UCSD-AML1 (cell line): ENCODE measurements around the gene ACACB.

Experiments used
- DNase-seq: peaks from one replicate; lab custom pipeline; 2025; ENCODE audit not compliant: unreplicated experiment; lab: John Stamatoyannopoulos, UW

ACACB gene

GRCh38 chr12:109247831-109248654 is 131.7 kb downstream of the ACACB start:
- no peak for DNase-seq

GRCh38 chr12:109250523-109250922 is 134.1 kb downstream of the ACACB start:
- DNase-seq = no peak

DNA sequence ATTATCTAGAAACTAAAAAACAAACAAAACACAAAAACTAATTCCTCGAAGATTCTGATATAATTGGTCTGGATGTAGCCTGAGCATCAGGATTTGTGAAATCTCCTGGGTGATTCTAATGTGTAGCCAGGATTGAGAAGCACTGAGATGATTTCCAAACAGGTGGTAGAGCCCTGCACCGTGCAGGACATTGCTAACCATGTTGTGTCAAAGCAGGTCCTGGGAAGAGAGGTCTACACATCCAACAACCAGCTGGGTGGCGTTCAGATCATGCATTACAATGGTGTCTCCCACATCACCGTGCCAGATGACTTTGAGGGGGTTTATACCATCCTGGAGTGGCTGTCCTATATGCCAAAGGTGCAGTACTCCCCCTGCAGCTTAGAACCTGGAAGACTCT is 136.4 kb downstream of the ACACB start:
- DNase-seq = no peak

GRCh38 chr12:109253913-109254544 is 137.6 kb downstream of the ACACB start:
- no peak for DNase-seq

- peak; percentile 18 for DNase-seq
These were observed 139.0 kb downstream of the ACACB start for GRCh38 chr12:109255377-109255776.

- no peak for DNase-seq
These were observed 139.6 kb downstream of the ACACB start for GRCh38 chr12:109256011-109256410.

GRCh38 chr12:109258201-109258600 is 141.8 kb downstream of the ACACB start:
- no peak for DNase-seq

DNA sequence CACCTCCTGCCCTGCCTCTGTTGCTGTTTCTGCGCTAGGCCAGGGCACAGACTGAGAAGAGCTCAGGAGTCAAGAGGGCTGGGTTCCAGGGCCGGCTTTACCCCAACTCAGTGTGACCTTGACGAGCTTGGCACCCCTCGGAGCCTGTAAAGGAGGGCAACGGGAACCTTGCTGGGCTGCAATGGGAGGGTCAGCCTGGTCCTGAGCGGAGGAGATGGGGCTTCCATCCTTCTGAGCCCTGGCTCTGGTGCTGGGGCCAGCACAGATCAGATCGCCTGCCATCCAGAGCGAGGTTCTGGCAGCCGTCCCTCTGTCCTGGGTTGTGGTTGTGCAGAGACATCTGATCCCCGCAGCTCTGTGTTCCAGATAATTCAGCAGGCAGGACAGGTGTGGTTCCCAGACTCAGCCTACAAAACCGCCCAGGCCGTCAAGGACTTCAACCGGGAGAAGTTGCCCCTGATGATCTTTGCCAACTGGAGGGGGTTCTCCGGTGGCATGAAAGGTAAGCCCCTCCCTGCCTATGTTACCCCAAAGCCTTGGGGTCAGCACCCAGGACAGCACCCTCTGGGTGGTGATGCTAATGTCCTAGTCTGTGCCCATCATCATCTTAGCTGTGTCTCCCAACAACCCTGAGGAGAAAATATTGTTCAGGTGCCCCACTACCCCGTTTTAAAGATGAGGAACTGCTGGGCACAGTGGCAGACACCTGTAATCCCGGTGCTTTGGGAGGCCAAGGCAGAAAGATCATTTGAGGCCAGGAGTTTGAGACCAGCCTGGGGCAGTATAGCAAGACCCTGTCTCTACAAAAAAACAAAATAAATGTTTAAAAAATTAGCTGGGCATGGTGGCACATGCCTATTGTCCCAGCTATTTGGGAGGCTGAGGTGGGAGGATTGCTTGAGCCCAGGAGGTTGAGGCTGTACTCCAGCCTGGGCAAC is 142.5 kb downstream of the ACACB start:
- DNase-seq = no peak

DNA sequence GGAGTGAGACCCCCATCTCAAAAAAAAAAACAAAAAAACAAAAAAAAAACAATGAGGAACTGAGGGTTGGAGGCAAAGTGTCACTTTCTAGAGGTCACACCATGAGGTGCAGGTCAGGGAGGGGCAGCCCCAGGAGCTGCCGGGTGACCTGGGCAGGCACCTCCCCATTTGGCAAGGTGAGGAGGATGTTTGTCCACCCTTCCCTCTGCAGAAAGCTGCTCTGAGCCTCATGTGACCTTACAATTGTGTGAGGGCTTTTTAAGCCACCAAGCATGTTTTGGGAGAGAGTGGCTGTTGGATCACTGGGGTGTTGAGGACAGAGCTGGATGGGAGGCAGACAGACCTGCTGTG is 143.1 kb downstream of the ACACB start:
- DNase-seq = no peak

DNA sequence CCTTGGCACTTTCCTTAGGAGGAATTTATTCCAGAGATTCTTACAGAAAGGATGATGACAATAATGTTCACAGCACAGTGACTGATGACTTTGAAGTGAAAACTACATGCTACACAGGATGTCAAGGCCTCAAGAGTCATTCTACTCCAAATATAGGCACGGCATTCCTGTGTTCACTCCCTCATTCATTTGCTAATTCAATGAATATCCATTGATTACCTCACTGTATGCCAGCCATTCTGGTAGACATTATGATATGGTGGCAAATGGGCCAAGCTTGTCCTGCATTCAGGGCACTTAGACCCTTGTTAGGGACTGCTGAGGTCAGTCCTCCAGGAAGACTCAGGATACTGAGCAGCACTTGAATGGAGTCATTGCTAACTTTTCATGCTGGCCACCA is 144.7 kb downstream of the ACACB start:
- DNase-seq = no peak

- DNase-seq = no peak
These were observed 145.6 kb downstream of the ACACB start for GRCh38 chr12:109261939-109262338.

DNA sequence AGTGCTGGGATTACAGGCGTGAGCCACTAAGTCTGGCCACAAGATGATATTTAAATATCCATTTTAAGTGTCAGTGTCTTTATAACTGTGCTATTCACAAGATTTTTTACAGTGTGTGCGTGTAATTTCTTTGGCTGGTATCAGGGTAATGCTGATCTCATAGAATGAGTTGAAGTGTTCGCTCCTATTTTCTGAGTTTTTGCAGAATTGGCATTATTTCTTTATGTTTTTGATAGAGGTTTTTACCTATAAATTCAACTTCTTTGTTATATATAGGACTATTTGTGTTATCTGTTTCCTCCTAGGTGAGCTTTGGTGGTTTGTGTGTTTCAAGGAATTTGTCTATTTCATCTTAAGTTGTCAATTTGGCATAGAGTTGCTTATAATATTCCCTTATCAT is 147.1 kb downstream of the ACACB start:
- no peak for DNase-seq

DNA sequence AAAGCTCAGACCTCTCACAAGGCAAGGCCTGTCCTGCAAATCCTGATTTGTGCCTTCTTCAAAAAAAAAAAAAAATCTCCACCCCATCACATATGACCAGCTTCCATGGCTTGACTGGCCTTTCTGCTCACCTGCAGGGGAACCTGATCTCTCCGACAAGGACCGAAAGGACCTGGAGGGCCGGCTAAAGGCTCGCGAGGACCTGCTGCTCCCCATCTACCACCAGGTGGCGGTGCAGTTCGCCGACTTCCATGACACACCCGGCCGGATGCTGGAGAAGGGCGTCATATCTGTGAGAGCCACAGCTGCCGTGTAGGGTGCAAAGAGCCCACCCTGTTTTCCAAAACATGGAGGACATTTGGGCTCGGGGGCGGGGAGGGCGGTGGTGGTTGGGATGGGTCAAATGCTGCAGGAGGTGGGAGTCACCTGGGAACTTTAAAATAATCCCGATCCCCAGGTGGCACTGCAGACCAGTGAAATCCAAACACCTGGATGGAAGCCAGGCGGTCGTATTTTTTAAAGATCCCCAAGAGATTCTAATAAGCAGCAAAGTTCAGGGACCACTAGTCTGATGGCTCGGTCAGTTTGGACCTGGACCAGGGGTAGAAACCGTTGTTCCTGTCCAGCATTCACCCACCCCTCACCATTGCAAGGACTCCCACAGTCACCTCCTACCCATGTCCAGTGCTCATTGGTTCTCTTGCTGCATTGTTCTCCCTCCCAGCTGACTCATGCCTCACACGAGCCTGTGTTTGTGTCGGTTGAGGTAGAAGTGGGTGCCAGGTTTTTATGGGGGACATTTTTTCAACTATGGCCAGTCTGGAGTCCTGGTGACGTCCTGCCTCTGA is 147.9 kb downstream of the ACACB start:
- DNase-seq = peak; percentile 69

GRCh38 chr12:109264943-109265650 is 148.7 kb downstream of the ACACB start:
- no peak for DNase-seq

GRCh38 chr12:109266106-109266879 is 149.9 kb downstream of the ACACB start:
- no peak for DNase-seq

DNA sequence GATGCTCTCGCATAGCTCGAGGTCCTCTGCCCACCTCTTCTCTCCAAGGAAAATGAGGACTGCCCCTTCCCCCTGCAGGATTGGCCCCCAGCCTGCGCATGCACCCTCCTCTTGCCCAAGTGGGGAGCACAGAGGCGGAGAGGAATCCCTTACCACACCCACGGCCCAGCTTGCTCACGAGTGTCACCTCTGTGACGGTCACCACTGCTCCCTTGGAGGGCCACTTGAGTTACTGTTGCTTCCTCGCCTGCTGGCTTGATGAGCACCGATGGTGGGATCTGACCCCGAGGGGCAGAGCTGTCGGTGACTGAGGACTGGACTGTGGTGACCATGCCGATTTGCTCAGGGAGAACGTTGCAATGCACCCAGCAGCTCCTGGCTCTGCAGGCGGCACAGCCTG is 151.0 kb downstream of the ACACB start:
- no peak for DNase-seq

DNA sequence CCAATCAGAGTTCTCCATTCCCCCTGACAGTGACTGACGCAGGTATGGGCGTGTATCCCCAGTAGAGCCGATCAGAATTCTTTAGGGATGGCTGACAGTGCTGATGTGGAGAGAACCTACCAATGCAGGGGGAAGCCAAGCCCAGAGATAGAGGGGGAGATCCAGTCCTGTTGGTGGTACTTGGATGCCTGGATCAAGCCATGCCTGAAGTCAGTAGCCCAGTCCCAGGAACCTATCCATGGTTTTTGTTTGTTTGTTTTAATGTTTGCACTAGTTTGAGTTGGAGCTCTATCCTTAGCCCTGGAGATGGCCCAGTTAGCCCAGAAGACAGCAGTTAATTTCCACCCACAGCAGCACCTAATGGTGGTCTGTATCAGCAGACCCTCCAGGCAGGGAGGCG is 152.5 kb downstream of the ACACB start:
- DNase-seq = no peak

DNA sequence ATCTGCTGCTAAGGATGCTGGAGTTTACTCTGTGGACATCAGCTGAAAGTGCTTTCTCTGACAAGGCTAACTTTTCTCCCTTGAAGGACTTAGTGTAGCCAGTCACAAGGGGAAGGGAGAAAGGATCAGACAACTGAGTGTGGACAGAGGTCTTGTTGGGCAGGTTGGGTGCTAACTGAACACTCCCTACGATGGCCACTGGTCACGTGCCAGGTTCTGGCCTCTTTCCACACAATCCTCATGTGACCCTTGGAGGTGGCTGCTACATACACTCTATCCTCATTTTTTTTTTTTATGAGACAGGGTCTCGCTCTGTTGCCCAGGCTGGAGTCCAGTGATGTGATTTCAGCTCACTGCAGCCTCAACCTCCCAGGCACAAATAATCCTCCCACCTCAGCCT is 153.0 kb downstream of the ACACB start:
- no peak for DNase-seq

DNA sequence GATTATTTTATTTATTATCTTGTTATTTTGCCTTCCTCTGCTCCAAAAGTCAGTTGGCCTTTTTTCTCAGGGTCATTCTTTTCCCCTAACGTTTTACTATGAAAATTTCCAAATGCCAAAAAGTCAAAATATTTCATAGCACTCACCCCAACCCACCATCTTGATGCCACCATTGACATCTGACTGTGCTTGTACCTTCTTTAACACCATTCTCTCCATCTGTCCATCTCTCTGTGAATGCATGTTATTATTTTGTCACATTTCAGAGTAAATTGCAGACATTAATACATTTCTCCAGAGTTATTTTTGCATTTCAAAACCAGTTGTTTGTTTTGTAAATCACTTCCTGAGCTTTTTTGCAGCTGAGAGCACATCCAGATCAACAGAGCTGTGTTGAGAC is 154.1 kb downstream of the ACACB start:
- no peak for DNase-seq
